Subcutaneous preadipocyte (primary cell): ENCODE measurements around the gene ASIC2. TPM values are rescaled to one million over a fixed set of nuclear protein-coding genes. Genes with fewer than 3 reads are reported as not detected.

ENCODE experiments used
- total RNA-seq: library from RNA; depleted of rRNA; stranded (reverse); fragments of >200 nt; gene quantifications from 2 replicates; pipeline ENCODE4 v1.2.3, GENCODE V29; 2012

ASIC2 gene
- not detected in 2 replicates for total RNA-seq

GRCh38 chr17:33292981-33293867 lies at the start of gene ASIC2:
TSS of gene ASIC2 (minus strand) at chr17:33293295.

